Measurements from ENCODE around the gene RNU6-7.

DNA sequence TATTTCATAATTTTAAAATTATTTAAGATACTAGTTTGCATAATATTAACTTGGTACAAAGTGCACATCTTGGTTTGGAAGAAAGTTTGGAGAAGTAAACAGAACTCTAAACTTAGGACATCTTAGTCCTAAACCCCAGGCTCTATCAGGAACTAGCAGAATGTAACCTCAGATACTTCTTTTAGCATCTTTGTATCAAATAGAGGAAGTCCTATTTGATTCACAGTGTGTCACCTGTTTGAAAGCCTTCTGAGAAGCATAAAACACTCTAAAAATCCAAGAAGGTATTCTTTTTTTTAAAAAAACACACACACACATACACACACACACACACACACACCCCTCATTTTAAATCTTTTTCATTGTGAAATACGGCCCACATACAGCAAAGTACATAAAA is 12.0 kb upstream of the RNU6-7 start:
- TF ChIP-seq RXRA (IDR thresholded peaks at IDR 0.05; ENCODE audit: borderline replicate concordance, low read depth) (no peak), EP300 (IDR thresholded peaks at IDR 0.05; ENCODE audit: borderline replicate concordance in 1 of 2, low read depth in 1 of 2, low read length in 1 of 2) (no peak), CTCF (IDR thresholded peaks at IDR 0.05) (no peak), POLR2AphosphoS5 (IDR thresholded peaks at IDR 0.05; ENCODE audit: low read depth, low read length) (no peak), NRF1 (IDR thresholded peaks at IDR 0.05; ENCODE audit: low read depth, low read length) (no peak), TAF1 (IDR thresholded peaks at IDR 0.05; ENCODE audit: borderline replicate concordance, low read depth, low read length) (no peak), IRF3 (IDR thresholded peaks at IDR 0.05; ENCODE audit: low read depth, low read length) (no peak), JUND (IDR thresholded peaks at IDR 0.05) (no peak), GABPA (IDR thresholded peaks at IDR 0.05; ENCODE audit: low read depth) (no peak), YY1 (IDR thresholded peaks at IDR 0.05; ENCODE audit: low read depth) (no peak)
- TF ChIP-seq, protein P1, sequence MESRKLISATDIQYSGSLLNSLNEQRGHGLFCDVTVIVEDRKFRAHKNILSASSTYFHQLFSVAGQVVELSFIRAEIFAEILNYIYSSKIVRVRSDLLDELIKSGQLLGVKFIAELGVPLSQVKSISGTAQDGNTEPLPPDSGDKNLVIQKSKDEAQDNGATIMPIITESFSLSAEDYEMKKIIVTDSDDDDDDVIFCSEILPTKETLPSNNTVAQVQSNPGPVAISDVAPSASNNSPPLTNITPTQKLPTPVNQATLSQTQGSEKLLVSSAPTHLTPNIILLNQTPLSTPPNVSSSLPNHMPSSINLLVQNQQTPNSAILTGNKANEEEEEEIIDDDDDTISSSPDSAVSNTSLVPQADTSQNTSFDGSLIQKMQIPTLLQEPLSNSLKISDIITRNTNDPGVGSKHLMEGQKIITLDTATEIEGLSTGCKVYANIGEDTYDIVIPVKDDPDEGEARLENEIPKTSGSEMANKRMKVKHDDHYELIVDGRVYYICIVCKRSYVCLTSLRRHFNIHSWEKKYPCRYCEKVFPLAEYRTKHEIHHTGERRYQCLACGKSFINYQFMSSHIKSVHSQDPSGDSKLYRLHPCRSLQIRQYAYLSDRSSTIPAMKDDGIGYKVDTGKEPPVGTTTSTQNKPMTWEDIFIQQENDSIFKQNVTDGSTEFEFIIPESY (IDR thresholded peaks at IDR 0.05; ENCODE audit: borderline replicate concordance, low read depth): no peak
- TF ChIP-seq, protein P2, sequence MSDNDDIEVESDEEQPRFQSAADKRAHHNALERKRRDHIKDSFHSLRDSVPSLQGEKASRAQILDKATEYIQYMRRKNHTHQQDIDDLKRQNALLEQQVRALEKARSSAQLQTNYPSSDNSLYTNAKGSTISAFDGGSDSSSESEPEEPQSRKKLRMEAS (IDR thresholded peaks at IDR 0.05; ENCODE audit: low read depth): no peak
